Measurements from ENCODE around the gene POU6F1.

POU6F1 gene

DNA sequence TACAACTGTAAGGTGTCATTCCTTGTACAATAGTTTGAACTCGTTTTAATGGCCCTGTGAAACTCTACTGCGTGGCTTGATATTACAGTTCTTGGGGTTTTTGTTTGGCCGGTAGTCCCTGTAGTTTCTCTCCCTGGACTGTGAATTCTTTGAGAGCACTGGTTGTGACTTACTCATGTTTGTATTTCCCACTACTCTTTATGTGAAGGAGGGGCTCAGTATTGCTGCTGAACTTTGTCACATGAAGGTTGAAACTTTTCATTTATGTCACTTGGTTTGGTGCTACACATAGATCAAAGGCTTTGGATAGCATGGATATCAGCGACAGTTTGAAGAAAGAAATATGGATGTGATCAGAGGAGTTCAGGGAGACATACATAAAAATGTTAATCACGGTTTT, 1.5 kb upstream of the POU6F1 start:
- TF ChIP-seq YY1 (IDR thresholded peaks at IDR 0.05; ENCODE audit: low read depth) (no peak), USF1 (IDR thresholded peaks at IDR 0.05) (no peak), FOXM1 (IDR thresholded peaks at IDR 0.05; ENCODE audit: borderline replicate concordance, low read depth) (no peak), ZBTB7A (IDR thresholded peaks at IDR 0.05; ENCODE audit: low read depth) (no peak), TEAD4 (IDR thresholded peaks at IDR 0.05) (no peak), CEBPB (IDR thresholded peaks at IDR 0.05) (no peak), CREB1 (IDR thresholded peaks at IDR 0.05; ENCODE audit: low read depth) (no peak), TAF1 (IDR thresholded peaks at IDR 0.05; ENCODE audit: low read depth) (no peak), RAD21 (IDR thresholded peaks at IDR 0.05; ENCODE audit: low read depth) (no peak), EP300 (IDR thresholded peaks at IDR 0.05; ENCODE audit: borderline replicate concordance) (no peak), NFIC (IDR thresholded peaks at IDR 0.05) (no peak), MAX (IDR thresholded peaks at IDR 0.05) (no peak), TCF12 (IDR thresholded peaks at IDR 0.05; ENCODE audit: low read depth) (no peak), EGR1 (IDR thresholded peaks at IDR 0.05) (no peak)
- TF ChIP-seq, protein P1, sequence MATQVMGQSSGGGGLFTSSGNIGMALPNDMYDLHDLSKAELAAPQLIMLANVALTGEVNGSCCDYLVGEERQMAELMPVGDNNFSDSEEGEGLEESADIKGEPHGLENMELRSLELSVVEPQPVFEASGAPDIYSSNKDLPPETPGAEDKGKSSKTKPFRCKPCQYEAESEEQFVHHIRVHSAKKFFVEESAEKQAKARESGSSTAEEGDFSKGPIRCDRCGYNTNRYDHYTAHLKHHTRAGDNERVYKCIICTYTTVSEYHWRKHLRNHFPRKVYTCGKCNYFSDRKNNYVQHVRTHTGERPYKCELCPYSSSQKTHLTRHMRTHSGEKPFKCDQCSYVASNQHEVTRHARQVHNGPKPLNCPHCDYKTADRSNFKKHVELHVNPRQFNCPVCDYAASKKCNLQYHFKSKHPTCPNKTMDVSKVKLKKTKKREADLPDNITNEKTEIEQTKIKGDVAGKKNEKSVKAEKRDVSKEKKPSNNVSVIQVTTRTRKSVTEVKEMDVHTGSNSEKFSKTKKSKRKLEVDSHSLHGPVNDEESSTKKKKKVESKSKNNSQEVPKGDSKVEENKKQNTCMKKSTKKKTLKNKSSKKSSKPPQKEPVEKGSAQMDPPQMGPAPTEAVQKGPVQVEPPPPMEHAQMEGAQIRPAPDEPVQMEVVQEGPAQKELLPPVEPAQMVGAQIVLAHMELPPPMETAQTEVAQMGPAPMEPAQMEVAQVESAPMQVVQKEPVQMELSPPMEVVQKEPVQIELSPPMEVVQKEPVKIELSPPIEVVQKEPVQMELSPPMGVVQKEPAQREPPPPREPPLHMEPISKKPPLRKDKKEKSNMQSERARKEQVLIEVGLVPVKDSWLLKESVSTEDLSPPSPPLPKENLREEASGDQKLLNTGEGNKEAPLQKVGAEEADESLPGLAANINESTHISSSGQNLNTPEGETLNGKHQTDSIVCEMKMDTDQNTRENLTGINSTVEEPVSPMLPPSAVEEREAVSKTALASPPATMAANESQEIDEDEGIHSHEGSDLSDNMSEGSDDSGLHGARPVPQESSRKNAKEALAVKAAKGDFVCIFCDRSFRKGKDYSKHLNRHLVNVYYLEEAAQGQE (IDR thresholded peaks at IDR 0.05; ENCODE audit: low read depth), result no peak

- TF ChIP-seq EGR1 (IDR thresholded peaks at IDR 0.05), result no peak
Measured at GRCh38 chr12:51218607-51219161, 822 bp upstream of the POU6F1 start.

GRCh38 chr12:51217133-51217967, 512 bp downstream of the POU6F1 start:
- TF ChIP-seq EP300 (IDR thresholded peaks at IDR 0.05; ENCODE audit: borderline replicate concordance) (no peak), TAF1 (IDR thresholded peaks at IDR 0.05; ENCODE audit: low read depth) (peak; percentile 34; the same call in 1 of the 2 replicates), TCF12 (IDR thresholded peaks at IDR 0.05; ENCODE audit: low read depth) (no peak), FOXM1 (IDR thresholded peaks at IDR 0.05; ENCODE audit: borderline replicate concordance, low read depth) (no peak), ZBTB7A (IDR thresholded peaks at IDR 0.05; ENCODE audit: low read depth) (no peak; the same call in 1 of the 2 replicates), YY1 (IDR thresholded peaks at IDR 0.05; ENCODE audit: low read depth) (no peak), CEBPB (IDR thresholded peaks at IDR 0.05) (no peak), USF1 (IDR thresholded peaks at IDR 0.05) (no peak), RAD21 (IDR thresholded peaks at IDR 0.05; ENCODE audit: low read depth) (peak; percentile 42), MAX (IDR thresholded peaks at IDR 0.05) (peak; percentile 16; the same call in 1 of the 2 replicates), NFIC (IDR thresholded peaks at IDR 0.05) (no peak), EGR1 (IDR thresholded peaks at IDR 0.05) (0 out of 2 replicates have a peak, but pooled peaks have one; percentile 27)
- TF ChIP-seq, protein P1 (IDR thresholded peaks at IDR 0.05; ENCODE audit: low read depth), result no peak

- TF ChIP-seq TAF1 (IDR thresholded peaks at IDR 0.05; ENCODE audit: low read depth) (no peak), CREB1 (IDR thresholded peaks at IDR 0.05; ENCODE audit: low read depth) (no peak), NFIC (IDR thresholded peaks at IDR 0.05) (no peak), CEBPB (IDR thresholded peaks at IDR 0.05) (no peak), FOXM1 (IDR thresholded peaks at IDR 0.05; ENCODE audit: borderline replicate concordance, low read depth) (no peak), RAD21 (IDR thresholded peaks at IDR 0.05; ENCODE audit: low read depth) (no peak), ZBTB7A (IDR thresholded peaks at IDR 0.05; ENCODE audit: low read depth) (no peak), MAX (IDR thresholded peaks at IDR 0.05) (no peak), EP300 (IDR thresholded peaks at IDR 0.05; ENCODE audit: borderline replicate concordance) (no peak), TEAD4 (IDR thresholded peaks at IDR 0.05) (no peak), YY1 (IDR thresholded peaks at IDR 0.05; ENCODE audit: low read depth) (no peak), TCF12 (IDR thresholded peaks at IDR 0.05; ENCODE audit: low read depth) (no peak), EGR1 (IDR thresholded peaks at IDR 0.05) (no peak), USF1 (IDR thresholded peaks at IDR 0.05) (no peak)
- TF ChIP-seq, protein P1 (IDR thresholded peaks at IDR 0.05; ENCODE audit: low read depth), result no peak
Measured at GRCh38 chr12:51216642-51217041, 1.2 kb downstream of the POU6F1 start.

Data from Ishikawa (cell line).